NCI-H1436 (cell line): ENCODE data around the gene CHMP4B.
A peak's percentile ranks its signal among the peaks of the same experiment; 100 is the strongest.

Experiments used
- DNase-seq: peaks from one replicate; lab custom pipeline; 2025; lab: John Stamatoyannopoulos, UW

CHMP4B gene, protein sequence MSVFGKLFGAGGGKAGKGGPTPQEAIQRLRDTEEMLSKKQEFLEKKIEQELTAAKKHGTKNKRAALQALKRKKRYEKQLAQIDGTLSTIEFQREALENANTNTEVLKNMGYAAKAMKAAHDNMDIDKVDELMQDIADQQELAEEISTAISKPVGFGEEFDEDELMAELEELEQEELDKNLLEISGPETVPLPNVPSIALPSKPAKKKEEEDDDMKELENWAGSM

DNA sequence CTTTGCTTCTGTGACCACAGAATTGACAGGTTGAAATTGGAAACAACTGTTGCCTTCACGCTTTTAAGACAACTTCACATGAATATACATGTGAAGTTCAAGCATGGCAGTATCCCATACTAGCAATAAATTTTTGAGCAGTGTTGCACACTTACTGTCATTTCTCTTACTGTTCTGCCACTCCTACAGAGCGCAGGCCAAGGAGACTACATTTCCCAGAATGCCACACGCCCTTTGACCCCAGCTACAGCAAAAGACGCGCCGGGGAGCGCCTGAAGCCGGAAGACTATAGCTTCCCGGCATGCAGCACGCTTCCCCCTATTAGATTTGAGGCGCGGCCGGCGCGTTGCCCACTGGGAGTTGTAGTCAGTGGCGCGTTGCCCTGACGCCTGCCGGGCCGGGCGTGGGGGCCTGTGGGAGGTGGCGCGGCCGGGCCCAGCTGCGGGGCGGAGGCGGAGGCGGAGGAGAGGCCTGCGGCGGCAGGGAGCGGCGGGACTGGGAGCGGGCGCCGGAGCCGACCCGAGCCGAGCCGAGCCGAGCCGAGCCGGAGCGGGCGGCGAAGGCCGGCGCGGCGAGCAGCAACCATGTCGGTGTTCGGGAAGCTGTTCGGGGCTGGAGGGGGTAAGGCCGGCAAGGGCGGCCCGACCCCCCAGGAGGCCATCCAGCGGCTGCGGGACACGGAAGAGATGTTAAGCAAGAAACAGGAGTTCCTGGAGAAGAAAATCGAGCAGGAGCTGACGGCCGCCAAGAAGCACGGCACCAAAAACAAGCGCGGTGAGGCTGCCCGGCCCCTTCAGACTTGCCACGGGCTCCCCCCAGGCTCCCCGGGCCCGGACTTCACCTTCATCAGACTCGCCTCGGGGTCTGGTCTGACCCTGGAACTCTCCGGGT, at the start of gene CHMP4B:
Gene CHMP4B (plus strand): TSS at position 464 of the 891 bp plus-strand sequence. CDS start 121 bp downstream, at position 585.
- peak; percentile 97 for DNase-seq

DNA sequence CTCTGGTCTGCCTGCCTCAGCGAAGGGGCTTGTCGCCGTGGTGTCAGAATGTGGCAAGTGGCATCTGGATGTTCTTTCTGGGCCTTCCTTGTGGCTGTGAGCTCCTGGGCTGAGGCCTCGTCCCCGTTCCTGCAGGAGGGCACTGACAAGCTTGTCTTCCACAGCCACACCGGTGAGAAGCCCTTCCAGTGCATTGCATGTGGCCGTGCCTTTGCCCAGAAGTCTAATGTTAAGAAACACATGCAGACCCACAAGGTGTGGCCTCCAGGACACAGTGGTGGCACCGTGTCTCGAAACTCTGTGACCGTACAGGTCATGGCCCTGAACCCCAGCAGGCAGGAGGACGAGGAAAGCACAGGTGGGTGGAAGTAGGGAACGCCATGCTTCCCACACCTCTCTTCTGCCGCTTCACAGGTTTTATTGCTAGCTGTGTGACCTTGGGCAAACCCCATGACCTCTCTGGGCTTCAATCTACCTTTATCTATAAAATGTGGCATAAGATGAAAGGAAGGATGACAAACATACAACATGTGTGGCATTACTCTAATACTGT, 49.4 kb upstream of the CHMP4B start:
- no peak for DNase-seq

DNA sequence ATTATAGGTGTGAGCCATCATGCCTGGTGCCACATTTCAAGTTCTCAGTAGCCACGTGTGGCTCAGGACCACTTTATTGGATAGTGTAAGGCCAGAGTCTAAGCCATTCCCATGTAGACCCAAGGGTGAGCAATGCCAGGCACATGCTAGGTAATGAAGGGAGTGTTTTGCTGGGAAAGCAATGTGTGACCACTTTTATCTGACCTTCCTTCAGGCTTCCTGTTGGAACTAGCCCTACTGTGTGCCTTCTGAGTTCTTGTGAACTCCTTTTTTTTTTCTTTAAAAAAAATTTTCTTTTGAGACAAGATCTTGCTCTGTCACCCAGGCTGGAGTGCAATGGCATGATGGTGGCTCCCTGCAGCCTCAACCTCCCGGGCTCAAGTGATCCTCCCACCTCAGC, 46.0 kb upstream of the CHMP4B start:
- DNase-seq: no peak

DNA sequence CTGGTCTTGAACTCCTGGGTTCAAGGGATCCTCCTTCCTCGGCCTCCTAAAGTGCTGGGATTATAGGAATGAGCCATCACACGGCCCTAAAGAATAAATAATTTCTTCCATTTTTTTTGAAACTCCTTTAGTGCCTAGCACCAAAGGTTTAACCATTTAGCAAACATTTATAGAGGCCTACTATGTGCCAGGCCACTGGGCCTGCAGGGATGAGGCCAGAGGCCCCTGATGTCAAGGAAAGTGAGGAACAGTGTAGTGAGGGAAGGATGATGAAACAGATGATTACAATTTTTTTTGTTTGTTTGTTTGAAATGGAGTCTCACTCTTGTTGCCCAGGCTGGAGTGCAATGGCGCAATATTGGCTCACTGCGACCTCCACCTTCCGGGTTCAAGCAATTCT, 45.6 kb upstream of the CHMP4B start:
- DNase-seq: no peak

DNA sequence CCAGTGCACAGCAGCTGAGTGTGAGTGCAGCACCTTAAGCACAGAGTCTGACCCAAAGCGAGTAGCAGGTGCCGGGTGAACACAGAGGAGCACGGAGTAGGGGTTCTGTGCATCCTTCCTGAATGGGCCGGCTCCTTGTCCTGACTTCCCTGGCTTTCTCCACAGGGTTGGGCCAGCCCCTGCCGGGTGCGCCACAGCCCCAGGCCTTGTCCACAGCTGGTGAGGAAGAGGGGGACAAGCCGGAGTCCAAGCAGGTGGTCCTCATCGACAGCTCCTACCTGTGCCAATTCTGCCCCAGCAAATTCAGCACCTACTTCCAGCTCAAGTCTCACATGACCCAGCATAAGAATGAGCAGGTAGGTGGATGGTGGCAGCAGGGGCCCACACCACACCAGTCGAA, 44.5 kb upstream of the CHMP4B start:
- DNase-seq: no peak

DNA sequence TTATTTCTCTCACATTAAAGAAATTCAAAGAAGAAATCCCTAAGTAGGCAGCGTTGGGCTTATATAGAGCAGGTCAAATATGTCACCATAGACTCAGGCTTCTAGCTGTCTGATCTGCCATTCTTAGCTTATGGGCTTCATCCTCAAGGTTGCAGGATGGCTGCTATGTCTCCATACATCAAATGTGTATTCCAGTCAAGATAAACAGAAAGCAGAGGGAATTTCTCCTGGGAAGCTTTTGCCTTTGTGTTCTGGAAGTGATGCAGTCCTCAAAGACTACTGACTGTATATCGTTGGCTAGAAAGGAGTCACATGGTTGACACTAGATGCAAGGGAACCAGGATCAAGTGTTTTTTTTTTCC, 43.4 kb upstream of the CHMP4B start:
- DNase-seq: no peak

DNA sequence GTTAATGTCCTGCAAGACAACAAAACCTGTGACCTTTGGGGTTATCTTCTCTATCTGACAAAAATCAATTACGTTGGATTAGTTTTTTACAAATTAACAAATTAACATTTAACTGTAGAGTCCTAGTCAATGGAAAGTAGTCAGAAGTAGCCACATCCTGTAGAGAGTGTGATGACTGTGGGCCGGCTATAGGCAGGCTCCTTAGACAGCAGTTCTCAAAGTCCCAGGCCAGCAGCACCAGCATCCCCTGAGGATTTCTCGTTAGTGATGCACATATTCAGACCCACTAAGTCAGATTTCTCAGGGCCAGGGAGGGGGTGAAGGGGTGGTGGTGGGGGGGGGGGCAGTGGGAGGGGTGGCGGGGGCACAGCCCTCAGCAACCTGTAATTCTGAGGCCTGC, 42.1 kb upstream of the CHMP4B start:
- no peak for DNase-seq

DNA sequence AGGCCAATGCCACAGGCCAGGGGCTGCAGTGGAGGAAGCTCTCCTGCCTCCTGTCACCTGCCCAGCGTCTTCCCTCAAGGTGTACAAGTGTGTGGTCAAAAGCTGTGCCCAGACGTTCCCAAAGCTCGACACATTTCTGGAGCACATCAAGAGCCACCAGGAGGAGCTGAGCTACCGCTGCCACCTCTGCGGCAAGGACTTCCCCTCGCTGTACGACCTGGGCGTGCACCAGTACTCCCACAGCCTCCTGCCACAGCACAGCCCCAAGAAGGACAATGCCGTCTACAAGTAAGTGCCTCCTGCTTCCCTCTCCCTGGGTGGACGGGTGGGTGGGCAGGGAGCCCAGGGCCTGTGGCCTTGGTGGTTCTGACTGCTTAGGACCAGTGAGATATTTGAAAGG, 41.1 kb upstream of the CHMP4B start:
- no peak for DNase-seq

DNA sequence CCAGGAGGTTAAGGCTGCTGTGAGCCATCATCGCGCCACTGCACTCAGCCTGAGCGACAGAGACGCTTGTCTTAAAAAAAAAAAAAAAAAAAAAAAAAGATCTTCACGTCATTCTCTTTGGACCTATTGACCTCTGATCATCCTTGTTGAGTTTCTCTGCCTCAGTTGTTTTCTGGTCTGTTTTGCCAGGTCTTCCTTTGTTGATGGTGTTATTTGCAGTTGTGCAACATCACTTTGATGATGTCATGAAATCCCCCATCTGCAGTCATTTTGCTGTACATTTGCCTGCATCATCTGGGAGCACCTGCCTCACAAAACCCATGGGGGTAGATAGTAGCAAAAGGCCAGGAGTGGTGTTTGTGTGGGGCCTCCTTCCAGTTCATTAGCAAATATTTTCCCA, 39.2 kb upstream of the CHMP4B start:
- DNase-seq: no peak

DNA sequence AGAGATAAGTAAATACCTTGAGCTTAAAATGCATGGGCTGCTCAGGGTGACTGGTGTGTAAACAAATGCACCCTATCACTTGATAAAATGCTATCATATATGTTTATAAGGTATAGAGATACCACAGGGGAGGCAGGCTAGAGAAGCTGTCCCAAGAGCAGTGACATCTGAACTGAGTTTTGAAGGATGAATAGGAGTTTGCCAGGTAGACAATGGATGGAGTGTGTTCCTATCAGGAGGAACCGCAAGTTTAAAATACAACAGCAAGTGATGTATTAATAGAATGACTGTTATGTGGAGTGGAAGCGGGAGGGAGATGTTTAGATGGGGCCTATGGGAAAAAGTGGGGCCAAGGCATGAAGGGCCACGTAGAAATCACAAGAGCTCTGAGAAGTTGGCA, 38.7 kb upstream of the CHMP4B start:
- DNase-seq: no peak

DNA sequence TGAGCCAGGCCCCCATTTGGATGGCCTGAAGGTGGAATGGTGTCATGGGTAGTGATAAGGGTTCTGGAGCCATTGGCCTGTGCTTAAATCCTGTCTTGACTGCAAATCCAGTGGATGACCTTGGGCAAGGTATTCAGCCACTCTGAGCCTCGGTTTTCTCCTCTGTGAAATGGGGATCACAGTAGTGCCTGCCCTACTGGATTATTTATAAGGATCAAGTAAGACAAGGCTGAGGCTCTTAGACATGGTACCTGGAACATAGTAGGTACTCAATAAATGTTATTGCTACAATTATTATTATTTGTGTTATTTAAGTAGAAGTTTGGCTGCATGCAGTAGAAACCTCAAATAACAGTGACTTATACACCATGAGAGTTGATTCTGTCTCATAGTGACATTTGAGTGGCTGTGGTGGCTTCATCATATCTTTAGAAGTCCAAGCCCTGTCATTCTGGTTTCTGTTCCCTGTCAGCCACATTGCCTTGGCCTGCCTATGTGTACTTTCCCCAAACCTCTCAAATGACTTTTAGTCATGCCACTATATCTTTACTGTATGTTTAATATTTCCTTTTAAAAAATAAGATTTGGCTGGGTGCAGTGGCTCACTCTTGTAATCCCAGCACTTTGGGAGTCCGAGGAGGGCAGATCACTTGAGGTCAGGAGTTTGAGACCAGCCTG, 37.6 kb upstream of the CHMP4B start:
- DNase-seq: no peak

DNA sequence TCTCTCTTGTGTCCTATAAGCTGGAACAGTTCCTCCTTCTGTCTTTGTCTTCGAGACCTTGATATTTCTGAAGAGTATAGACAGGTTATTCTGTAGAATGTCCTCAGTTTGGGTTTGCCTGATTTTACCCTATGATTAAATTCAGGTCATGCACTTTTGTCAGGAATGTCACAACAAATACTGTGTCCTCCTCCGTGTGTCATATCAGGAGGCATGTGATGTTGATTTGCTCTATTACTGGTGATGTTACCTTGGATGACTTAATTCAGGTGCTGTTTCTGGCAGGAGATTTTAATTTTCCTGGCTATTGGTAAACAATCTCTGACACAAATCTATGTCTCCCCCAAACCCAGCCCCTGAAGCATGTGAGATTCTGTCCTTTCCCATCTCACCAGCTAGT, 33.3 kb upstream of the CHMP4B start:
- DNase-seq: no peak

DNA sequence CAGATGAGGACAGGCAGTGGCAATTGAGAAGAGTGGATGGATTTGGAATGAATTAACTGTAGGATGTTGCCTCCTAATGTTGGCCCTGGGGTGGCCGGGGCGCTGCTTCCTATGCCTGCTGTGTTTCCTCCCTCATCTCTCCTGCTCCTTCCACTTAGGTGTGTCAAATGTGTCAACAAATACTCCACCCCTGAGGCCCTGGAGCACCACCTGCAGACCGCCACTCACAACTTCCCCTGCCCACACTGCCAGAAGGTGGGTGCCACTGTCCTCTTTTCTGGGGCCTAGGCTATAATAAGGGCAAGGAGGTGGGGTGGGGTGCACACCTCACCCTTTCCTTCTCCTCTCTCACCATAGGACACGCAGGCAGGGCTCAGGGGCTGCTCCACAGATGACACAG, 30.0 kb upstream of the CHMP4B start:
- DNase-seq: no peak

DNA sequence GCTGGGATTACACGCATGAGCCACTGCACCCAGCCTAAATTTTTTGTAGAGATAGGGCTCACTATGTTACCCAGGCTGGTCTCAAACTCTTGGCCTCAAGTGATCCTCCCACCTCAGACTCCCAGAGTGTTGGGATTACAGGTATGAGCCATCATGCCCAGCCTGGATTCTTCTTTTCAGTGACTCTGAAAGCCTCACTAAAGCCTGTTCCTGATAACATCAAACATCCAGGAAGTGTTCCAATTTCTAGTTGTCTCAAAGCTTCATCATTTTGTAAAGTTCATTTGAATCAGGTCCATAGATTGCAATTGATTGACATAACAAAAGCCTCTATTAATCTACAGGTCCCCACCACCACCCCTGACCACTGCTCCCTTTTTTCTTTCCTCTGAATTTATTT, 29.2 kb upstream of the CHMP4B start:
- no peak for DNase-seq

DNA sequence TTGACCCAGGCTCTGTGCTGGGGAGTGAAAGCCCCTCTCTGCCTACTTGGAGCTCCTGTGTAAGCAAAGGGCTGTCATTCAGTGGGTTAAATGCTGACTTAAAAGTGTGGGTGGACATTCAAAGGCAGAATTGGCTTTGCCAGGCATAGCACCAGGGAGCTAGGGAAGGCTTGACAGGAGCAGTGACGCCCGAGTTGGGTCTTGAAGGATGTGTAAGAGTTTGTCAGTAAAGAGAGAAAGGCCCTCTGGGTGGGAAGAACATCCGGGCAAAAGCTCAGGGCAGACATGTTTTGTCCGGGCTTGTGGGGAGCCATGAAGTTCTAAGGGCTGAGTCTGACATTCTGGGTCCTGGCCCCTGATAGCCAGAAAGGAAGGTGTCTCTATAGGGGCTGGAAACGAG, 27.9 kb upstream of the CHMP4B start:
- no peak for DNase-seq

DNA sequence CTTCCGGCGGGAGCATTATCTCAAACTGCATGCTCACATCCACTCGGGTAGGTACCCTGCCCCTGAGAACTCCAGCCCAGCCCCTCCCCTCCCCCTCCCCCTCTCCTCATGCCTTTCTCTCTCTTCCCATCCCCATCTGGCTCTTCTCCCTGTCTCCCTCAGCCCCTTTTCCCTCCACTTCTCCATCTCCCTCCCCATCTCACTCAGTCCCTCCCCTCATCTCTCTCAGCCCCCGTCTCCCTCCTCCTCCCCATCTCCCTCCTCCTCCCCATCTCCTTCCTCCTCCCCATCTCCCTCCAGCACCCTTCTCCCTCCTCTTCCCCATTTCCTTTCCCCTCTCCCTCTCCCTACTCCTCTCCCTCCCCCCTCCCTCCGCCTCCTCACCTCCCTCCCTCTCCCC, 27.3 kb upstream of the CHMP4B start:
- no peak for DNase-seq

DNA sequence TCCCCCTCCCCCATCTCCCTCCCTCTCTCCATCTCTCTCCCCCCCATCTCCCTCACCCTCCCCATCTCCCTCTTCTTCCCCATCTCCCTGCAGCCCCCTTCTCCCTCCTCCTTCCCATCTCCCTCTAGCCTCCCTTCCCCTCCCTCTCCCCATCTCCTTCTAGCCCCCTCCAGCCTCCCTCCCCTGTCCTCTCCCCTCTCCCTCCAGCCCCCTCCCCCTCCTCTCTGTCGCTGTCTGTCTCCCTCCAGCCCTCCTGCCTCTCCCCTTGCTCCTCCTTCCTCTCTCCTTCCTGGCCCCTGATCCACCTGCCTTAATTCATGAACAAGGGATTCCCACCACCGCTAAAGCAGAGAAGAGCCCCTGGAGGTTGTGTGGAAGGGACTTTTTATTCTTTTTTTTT, 26.9 kb upstream of the CHMP4B start:
- DNase-seq: no peak

DNA sequence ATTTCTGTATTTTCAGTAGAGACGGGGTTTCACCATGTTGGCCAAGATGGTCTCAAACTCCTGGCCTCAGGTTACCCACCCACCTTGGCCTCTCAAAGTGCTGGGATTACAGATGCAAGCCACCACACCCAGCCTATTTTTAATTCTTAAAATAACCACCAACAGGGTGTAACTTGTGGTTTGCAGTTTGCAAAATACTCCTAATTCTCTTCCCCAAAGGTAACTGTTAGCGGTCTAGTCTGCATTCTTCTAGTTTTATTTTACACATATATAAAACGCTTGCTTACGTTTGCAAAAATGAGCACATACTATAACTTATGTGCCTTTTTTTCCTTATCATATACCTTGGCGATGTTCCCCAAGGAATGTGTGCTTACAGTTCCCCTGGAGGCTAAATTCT, 25.6 kb upstream of the CHMP4B start:
- no peak for DNase-seq

DNA sequence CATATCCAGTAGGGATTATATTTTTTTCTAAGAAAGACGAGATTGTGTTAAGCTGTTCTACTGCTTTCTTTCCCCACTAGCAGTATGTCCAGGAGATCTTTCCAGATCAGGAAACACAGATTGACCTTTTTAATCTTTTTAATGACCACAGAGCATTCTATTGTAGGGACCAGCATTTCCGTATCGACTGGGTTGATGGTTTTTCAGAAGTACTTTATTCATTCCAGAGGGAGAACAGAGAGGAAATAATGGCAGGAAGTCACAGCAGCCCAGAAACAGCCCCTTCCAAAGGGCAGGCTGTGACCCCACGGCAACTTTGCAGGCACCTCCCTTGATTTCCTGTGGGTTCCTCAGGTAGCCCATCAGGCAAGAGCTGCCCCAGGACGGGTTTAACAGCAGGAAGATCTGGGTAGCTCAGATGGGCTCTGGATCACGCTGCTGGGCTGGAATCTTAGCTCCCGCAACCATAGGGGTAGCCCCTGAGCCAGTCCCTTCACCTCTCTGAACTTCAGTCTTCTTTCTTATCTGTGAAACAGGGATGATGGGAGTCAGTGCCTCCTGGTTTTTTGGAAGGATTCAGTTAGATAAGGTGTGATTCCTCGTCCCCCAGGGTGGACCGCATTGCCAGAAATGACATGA, 23.8 kb upstream of the CHMP4B start:
- DNase-seq: no peak

DNA sequence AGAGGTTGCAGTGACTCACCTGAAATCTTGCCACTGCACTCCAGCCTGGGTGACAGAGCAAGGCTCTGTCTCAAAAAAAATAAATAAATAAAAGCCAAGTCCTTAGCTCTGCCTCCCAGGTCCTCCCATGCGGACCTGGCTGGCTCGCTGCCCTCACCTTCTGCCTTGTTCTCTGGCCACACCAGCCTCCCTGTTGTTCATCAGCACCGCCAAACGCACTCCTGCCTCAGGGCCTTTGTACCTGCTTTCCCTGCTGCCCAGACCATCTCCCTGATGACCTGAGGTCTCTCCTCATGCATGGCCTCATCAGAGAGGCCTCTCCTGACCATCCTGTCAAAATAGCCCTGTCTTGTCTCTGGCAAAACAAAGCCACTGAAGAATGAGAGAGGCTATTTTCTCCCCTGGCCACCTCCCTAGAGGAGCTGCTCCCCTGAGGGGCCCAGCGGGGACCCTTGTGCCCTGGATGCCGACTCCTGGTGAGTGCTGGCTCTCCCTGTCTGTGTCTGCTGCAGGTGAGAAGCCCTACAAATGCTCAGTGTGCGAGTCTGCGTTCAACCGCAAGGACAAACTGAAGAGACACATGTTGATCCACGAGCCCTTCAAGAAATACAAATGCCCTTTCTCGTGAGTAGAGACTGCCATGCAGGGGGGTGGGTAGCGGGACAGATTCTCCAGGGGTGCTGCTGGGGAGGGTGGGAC, 22.6 kb upstream of the CHMP4B start:
- DNase-seq: no peak

DNA sequence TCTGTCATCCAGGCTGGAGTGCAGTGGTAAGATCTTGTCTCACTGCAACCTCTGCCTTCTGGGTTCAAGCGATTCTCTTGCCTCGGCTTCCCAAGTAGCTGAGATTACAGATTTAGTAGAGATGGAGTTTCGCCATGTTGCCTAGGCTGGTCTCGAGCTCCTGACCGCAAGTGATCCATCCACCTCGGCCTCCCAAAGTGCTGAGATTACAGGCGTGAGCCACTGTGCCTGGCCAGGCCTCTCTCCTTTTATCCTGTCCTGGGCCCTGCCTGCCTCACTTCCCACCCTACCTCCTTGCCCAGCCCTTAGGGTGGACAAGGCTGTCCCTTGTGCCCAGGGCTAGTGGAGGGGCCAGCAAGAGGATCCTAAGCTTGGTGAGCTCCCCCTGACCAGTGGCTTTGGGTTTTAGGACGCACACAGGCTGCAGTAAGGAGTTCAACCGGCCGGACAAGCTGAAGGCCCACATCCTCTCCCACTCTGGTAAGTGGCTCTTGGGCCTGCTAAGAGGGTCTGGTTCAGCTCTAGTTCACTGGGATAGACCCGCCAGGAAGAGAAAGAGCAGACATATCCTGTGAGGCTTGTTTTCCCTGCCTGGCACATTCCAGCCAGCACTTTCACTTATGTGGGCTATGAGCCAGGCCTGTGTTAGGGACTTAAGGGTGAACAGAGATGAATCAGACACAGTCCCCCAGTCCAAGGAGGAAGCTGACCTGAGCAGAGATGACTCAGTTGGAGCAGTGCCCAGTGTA, 21.9 kb upstream of the CHMP4B start:
- DNase-seq: no peak
